HG02763 (cell line): ENCODE results near the gene PRSS1.

ENCODE experiments used
- ATAC-seq: cut with Tn5 transposase; IDR thresholded peaks from one replicate; pipeline ENCODE4 v1.9.1; 2021; ENCODE audit warnings: mild to moderate bottlenecking, moderate library complexity; ENCODE audit not compliant: unreplicated experiment

The PRSS1 gene

DNA sequence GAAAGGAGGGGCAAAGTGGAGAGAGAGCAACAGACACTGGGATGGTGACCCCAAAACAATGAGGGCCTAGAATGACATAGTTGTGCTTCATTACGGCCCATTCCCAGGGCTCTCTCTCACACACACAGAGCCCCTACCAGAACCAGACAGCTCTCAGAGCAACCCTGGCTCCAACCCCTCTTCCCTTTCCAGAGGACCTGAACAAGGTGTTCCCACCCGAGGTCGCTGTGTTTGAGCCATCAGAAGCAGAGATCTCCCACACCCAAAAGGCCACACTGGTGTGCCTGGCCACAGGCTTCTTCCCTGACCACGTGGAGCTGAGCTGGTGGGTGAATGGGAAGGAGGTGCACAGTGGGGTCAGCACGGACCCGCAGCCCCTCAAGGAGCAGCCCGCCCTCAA lies 42.2 kb downstream of the PRSS1 start:
- ATAC-seq = no peak

DNA sequence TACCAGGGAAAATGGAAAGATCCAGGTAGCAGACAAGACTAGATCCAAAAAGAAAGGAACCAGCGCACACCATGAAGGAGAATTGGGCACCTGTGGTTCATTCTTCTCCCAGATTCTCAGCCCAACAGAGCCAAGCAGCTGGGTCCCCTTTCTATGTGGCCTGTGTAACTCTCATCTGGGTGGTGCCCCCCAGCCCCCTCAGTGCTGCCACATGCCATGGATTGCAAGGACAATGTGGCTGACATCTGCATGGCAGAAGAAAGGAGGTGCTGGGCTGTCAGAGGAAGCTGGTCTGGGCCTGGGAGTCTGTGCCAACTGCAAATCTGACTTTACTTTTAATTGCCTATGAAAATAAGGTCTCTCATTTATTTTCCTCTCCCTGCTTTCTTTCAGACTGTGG lies 42.9 kb downstream of the PRSS1 start:
- ATAC-seq = no peak

DNA sequence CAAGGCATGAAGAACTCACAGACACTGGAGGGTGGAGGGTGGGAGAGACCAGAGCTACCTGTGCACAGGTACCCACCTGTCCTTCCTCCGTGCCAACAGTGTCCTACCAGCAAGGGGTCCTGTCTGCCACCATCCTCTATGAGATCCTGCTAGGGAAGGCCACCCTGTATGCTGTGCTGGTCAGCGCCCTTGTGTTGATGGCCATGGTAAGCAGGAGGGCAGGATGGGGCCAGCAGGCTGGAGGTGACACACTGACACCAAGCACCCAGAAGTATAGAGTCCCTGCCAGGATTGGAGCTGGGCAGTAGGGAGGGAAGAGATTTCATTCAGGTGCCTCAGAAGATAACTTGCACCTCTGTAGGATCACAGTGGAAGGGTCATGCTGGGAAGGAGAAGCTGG lies 43.3 kb downstream of the PRSS1 start:
- ATAC-seq = no peak

DNA sequence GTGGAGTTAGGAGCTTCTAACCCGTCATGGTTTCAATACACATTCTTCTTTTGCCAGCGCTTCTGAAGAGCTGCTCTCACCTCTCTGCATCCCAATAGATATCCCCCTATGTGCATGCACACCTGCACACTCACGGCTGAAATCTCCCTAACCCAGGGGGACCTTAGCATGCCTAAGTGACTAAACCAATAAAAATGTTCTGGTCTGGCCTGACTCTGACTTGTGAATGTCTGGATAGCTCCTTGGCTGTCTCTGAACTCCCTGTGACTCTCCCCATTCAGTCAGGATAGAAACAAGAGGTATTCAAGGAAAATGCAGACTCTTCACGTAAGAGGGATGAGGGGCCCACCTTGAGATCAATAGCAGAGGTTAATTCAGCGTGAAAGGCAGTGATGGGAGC lies 43.9 kb downstream of the PRSS1 start:
- no peak for ATAC-seq

DNA sequence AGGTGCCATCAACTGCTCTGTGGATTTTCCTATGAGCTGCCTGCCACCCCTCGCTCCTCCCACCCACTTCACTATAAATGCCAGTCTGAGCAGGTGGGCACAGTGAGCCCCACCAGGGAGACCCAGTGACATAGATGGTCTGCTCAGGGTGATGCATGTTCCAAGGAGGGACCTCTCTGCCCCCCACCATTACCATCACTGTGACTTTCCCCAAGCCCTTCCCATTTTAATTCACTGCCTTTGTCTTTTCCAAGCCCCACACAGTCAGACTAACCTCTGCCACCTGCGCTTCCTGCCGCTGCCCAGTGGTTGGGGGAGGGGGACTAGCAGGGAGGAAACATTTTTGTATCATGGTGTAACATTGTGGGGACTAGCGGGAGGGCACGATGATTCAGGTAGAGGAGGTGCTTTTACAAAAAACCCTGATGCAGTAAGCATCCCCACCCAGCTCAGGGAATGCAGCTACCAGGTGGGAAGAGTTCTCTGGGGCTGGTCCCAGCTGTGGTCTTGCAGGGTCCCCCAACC lies 46.1 kb downstream of the PRSS1 start:
- ATAC-seq = no peak

DNA sequence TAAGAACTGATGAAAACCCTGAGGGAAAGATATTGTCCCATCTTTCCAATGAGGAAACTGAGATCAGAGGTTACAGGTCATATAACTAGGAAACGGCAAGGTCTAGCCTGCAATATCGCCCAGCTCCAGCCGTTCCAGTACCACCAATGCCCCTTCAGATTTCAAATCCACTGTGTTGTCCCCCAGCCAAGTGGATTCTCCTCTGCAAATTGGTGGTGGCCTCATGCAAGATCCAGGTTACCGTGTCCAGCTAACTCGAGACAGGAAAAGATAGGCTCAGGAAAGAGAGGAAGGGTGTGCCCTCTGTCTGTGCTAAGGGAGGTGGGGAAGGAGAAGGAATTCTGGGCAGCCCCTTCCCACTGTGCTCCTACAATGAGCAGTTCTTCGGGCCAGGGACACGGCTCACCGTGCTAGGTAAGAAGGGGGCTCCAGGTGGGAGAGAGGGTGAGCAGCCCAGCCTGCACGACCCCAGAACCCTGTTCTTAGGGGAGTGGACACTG lies 46.8 kb downstream of the PRSS1 start:
- ATAC-seq = no peak

DNA sequence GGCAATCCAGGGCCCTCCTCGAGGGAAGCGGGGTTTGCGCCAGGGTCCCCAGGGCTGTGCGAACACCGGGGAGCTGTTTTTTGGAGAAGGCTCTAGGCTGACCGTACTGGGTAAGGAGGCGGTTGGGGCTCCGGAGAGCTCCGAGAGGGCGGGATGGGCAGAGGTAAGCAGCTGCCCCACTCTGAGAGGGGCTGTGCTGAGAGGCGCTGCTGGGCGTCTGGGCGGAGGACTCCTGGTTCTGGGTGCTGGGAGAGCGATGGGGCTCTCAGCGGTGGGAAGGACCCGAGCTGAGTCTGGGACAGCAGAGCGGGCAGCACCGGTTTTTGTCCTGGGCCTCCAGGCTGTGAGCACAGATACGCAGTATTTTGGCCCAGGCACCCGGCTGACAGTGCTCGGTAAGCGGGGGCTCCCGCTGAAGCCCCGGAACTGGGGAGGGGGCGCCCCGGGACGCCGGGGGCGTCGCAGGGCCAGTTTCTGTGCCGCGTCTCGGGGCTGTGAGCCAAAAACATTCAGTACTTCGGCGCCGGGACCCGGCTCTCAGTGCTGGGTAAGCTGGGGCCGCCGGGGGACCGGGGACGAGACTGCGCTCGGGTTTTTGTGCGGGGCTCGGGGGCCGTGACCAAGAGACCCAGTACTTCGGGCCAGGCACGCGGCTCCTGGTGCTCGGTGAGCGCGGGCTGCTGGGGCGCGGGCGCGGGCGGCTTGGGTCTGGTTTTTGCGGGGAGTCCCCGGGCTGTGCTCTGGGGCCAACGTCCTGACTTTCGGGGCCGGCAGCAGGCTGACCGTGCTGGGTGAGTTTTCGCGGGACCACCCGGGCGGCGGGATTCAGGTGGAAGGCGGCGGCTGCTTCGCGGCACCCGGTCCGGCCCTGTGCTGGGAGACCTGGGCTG lies 47.5 kb downstream of the PRSS1 start:
- peak; percentile 31 for ATAC-seq

DNA sequence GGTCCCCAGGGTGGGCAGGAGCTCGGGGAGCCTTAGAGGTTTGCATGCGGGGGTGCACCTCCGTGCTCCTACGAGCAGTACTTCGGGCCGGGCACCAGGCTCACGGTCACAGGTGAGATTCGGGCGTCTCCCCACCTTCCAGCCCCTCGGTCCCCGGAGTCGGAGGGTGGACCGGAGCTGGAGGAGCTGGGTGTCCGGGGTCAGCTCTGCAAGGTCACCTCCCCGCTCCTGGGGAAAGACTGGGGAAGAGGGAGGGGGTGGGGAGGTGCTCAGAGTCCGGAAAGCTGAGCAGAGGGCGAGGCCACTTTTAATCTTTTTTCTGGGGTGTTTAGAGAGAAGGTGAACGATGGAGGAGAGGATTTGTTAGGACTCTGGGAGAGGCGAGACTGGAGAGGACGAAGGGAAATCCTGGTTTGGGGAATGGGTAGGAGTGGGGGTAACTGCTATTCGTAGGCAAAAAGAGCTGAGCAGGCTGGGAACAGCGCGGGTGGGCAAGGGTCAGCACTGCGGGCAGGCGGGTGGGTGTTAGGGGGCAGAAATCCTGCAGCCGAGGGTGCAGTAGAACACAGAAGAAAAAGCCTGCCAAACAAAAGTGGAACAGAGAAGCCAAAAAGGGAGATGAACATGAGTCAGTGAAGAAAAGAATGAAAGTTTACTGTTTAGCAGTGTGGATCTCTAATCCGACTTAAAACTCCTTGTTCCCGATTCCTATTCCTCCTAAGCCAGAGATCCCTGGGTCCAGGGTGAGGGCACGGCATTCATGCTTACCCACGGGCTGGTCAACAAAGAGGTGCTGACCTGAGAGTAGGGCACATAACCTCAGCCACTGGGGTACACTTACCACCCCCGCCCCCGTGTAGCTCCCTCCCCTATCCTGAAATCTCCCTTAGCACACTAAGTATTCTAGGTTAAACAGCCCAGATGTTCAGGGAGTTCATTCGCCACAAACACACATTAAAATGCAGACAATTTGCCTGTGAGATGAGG lies 48.4 kb downstream of the PRSS1 start:
- peak; percentile 33 for ATAC-seq

DNA sequence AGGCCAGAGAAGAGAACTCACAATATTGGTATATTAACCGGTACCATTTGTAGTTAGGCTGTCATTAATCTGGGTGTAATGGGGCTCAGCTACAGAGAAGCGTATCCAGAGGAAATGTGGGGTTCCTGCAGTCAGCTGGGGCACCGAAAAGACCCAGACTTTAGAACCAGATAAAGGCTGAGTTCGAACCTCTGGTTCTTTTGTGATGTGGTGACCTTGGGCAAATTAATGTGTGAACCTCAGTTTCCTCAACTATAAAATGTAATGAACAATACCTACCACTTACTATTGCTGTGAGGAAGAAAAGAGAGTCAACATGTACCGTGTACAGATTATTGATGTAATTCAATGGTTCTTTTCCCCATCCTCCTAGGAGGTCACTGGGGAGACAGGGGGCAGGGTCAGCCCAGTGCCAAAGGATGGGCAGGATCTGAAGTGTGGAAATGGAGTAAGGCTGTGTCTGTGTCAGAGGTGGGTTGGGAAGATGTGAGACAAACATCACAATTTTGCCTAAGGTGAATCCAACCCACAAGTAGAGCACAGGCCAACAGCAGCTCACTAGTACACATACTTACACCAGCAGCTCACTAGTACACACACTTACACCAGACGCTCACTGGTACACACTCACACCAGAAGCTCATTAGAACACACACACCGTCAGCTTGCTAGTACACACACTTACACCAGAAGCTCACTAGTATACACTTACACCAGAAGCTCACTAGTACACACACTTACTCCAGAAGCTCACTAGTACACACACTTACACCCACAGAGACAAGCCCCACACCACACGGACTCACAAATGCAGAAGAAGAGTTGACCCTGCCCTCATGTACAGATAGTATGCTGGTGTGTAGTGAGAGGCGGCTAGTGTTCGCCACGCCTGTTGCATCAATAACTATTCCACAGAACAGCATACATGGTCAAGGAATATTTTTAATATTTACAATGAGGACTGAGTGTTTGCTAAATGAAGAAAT lies 49.5 kb downstream of the PRSS1 start:
- no peak for ATAC-seq

DNA sequence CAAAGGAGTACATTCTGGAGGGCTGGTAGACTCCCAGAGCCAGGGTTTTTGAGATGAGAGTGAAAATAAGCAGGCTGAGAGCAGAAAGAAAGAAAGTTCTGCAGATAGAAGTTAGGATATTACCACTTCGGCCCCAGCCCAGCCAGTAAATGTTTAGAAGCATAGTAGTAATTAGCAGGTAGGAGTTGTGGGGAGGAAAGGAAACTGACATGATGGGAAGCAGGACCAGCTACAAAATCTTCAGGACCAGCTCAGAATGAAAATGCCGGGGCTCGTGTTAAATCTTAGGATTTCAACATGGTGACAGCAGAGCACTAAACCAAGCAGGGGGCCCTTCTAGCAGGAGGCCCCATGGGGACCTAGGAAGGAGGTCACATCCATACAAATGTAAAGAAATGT lies 50.2 kb downstream of the PRSS1 start:
- no peak for ATAC-seq

DNA sequence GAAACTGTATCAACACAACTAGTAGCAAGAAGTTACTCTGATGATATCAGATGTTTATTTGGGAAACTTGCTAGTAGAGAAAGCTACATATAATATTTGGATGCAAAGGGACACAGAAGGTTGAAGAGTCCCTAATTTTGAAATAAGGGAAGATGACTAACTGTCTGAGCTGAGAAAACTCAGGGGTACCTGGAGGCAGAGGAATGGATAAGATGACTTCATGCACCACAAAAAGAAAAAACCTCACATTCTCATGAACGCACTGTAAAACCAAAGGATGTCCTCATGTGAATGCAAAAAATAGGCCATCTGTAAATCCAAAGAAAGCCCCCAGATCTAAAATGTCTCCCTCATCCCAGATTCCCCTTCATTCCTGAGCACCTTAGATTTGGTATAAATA lies 50.8 kb downstream of the PRSS1 start:
- no peak for ATAC-seq

DNA sequence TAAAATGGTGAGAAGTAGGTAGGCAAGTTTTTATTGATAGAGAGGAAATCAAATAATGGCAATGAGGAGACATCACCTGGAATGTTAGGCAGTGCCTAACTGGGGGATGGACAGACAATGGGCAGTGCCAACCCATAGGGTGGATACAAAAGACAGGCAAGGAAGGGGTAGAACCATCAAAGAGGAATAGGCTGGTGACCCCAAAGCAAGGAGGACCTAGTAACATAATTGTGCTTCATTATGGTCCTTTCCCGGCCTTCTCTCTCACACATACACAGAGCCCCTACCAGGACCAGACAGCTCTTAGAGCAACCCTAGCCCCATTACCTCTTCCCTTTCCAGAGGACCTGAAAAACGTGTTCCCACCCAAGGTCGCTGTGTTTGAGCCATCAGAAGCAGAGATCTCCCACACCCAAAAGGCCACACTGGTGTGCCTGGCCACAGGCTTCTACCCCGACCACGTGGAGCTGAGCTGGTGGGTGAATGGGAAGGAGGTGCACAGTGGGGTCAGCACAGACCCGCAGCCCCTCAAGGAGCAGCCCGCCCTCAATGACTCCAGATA lies 51.5 kb downstream of the PRSS1 start:
- ATAC-seq = no peak

DNA sequence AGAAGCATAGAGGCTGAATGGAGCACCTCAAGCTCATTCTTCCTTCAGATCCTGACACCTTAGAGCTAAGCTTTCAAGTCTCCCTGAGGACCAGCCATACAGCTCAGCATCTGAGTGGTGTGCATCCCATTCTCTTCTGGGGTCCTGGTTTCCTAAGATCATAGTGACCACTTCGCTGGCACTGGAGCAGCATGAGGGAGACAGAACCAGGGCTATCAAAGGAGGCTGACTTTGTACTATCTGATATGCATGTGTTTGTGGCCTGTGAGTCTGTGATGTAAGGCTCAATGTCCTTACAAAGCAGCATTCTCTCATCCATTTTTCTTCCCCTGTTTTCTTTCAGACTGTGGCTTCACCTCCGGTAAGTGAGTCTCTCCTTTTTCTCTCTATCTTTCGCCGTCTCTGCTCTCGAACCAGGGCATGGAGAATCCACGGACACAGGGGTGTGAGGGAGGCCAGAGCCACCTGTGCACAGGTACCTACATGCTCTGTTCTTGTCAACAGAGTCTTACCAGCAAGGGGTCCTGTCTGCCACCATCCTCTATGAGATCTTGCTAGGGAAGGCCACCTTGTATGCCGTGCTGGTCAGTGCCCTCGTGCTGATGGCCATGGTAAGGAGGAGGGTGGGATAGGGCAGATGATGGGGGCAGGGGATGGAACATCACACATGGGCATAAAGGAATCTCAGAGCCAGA lies 52.5 kb downstream of the PRSS1 start:
- ATAC-seq = no peak

DNA sequence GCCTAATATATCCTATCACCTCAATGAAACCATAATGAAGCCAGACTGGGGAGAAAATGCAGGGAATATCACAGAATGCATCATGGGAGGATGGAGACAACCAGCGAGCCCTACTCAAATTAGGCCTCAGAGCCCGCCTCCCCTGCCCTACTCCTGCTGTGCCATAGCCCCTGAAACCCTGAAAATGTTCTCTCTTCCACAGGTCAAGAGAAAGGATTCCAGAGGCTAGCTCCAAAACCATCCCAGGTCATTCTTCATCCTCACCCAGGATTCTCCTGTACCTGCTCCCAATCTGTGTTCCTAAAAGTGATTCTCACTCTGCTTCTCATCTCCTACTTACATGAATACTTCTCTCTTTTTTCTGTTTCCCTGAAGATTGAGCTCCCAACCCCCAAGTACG lies 53.0 kb downstream of the PRSS1 start:
- no peak for ATAC-seq
